LNCaP clone FGC (cell line): ENCODE measurements around the gene MINDY3.
A peak's percentile ranks its signal among the peaks of the same experiment; 100 is the strongest.

Experiments
- DNase-seq: peaks from one replicate; pipeline ENCODE4 v3.0.0-alpha.2; 2011; ENCODE audit warnings: low read depth
- H3K4me3 ChIP-seq: 2 replicates; pipeline ENCODE4 v1.5.1; 2011; ENCODE audit warnings: mild to moderate bottlenecking, low read depth, low read length, control low read depth
- CTCF ChIP-seq: IDR thresholded peaks from 2 replicates; pipeline ENCODE4 v1.5.1; 2012; ENCODE audit warnings: mild to moderate bottlenecking; ENCODE audit not compliant: control insufficient read depth, insufficient read depth; ENCODE audit errors: extremely low read depth

MINDY3 gene

GRCh38 chr10:15792777-15793176 lies 67.5 kb downstream of the MINDY3 start:
- H3K4me3 ChIP-seq, result no peak overlapping the region
- no peak for TF ChIP-seq CTCF
- no peak for DNase-seq

- TF ChIP-seq CTCF, result no peak
- DNase-seq, result no peak
- no peak overlapping the region for H3K4me3 ChIP-seq
These were observed 68.3 kb downstream of the MINDY3 start for GRCh38 chr10:15791816-15792524.

- no peak overlapping the region for H3K4me3 ChIP-seq
- DNase-seq, result no peak
- TF ChIP-seq CTCF, result no peak
These were observed 70.3 kb downstream of the MINDY3 start for GRCh38 chr10:15789793-15790525.

GRCh38 chr10:15787426-15787825 lies 72.9 kb downstream of the MINDY3 start:
- H3K4me3 ChIP-seq, result no peak overlapping the region
- no peak for DNase-seq
- TF ChIP-seq CTCF, result no peak

GRCh38 chr10:15784662-15785300 lies 75.5 kb downstream of the MINDY3 start:
- H3K4me3 ChIP-seq, result no peak overlapping the region
- TF ChIP-seq CTCF, result no peak
- DNase-seq, result no peak

- DNase-seq, result peak; percentile 95
- TF ChIP-seq CTCF, result no peak
- no peak overlapping the region for H3K4me3 ChIP-seq
These were observed 76.2 kb downstream of the MINDY3 start for GRCh38 chr10:15783941-15784636.
